NCI-H2196 (cell line): ENCODE results near the gene AUTS2.

Source experiments
- DNase-seq: peaks from one replicate; lab custom pipeline; 2025; ENCODE audit not compliant: unreplicated experiment; lab: John Stamatoyannopoulos, UW

The AUTS2 gene

DNA sequence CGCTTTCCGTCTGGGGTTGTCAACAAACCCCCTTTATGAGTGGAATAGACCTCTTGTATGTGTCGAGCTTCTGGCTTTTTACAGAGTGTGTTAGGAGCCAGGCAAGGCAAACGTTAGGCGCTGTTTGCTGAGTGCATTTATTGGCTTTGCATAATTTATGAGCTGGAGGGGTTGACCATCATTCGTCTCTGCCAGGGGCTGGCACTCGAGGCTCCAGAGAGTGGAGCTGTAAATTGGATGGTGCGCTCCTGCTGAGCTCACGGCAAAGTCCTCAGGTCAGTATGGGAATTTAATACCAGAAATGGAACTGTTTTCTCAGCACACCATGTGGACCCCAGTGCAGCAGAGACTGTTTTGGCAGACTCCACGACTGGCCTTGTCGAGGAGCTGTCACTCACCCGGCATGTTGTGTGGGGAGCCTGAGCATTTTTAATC, 834.3 kb downstream of the AUTS2 start:
- peak; percentile 23 for DNase-seq

DNA sequence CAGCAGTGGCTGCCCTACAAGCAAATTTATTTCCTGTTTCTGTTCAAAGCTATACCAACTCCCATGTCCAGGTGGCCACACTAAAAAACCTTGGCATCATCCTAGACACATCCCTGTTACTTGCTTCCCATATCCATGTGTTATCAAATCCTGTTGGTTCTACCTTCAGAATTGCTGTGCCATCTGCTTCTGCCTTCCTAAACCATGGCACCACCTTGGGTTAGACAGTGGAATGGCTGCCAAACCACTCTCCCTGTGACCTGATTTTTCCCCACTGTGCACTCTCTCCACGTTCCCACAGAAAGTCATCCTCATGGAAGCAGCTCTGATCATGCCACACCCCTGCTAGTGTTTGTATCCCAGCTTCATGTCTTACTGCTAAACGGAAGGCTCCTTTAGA, 836.1 kb downstream of the AUTS2 start:
- peak; percentile 16 for DNase-seq

DNA sequence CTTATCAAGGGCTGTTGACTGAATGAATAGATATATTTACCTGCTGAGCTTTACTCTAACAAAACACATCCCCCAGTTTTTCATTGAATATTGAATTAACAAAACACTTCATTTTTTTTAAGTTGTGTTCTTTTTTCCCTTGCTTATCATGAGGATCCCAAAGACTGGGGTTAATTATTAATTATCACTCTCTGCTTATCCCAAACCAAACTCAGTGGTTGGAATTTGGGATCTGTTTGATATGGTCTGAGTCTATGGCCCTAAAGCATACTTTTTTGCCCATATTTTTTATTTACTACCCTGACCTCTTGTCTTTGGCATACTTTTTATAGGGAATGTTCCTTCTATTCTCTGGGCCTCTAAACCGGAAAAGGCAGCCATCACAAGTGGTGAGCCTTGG, 836.5 kb downstream of the AUTS2 start:
- DNase-seq, result no peak

DNA sequence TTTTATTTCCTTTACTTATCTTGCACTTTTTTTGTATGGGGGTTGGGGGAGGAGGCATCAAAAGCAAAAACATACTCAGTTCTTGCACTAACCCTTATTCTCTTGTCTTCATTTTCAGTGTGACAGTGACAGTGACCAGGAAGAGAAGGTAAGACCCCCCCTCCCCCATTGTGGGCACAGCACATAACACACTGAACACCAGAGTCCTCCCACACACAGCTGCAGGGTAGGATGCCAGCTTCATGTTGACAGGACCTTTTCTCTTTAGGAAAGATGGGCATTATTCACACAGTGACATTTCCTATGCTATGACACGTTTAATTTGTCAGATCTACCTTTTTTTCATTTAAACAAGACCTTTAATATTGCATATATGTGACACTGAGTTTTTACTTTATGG, 837.4 kb downstream of the AUTS2 start:
- DNase-seq, result no peak

DNA sequence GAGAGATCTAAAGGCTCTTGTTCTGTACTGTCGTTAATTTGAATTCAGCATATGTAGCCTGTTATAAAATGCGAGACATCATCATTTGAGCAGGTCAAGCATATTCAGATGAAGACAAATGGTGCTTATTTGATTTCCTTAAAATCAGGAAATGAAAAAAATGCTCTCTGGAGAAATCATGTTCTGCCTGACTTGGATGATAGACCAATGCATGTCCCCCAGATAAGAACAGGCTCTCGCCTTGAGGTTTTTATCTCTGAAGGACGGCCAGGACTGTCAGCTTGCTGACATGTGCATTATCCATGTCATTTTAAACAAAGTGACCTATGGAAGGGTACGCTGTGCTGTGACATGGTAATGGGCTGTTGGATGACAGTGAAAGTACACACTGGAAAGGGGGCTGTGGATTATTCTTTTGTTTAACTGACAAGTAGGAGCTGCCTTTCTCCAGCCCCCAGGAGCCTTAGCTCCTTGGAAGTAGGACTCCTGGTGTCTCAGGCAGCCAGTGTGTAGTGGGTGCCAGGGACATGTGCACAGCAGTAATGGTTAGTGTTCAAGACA, 838.6 kb downstream of the AUTS2 start:
- DNase-seq, result no peak

DNA sequence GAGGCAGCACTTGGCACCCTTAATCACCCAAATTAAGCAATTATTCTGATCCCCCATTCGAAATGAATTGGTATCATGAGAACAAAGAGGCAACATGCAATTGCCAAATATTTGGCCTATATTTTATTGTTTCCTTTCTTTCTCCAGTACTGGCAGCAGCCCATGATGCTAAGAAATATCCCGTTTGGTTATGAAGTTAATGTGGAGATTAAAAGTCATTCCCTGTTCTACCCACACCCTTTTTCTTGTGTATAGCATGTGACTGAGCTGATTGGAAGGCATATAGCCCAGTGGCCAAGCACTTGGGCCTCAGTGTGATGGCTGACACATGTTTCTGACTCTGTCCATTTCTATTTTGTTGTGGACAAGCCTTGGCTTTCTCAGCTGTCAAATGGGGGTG, 841.4 kb downstream of the AUTS2 start:
- DNase-seq, result no peak

DNA sequence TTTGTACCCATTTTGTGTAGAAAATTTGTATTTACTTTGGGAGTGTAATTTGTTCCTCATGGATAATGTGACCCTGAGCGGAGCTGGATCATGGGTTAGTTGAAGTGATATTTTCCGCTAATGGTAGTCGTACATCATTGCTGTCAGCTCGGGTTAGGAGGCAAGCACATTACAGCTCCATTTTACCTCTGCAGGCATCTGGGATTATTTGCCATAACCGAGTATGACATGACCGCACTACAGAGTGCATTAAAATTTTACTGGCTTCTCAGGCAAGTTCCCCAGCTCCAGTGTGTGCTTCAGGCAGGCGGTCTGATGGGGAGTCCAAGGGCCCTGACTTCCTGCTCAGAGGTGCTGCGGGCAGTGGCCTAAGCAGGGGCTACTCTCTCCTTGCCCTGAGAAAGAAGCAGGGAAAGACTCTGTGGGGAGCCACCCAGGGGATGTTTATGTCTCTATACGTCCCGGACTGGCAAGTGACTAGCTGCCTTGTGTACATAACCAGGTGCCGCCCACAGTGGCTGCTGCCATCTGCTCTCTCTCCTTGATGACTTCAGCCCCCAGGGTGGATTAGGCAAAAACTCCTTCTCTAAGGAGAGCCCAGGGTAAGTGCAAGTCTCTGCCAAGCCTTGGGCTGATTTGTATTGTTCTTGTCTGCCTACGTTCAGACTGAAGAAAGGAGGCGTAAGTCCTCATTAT, 848.3 kb downstream of the AUTS2 start:
- DNase-seq, result no peak

DNA sequence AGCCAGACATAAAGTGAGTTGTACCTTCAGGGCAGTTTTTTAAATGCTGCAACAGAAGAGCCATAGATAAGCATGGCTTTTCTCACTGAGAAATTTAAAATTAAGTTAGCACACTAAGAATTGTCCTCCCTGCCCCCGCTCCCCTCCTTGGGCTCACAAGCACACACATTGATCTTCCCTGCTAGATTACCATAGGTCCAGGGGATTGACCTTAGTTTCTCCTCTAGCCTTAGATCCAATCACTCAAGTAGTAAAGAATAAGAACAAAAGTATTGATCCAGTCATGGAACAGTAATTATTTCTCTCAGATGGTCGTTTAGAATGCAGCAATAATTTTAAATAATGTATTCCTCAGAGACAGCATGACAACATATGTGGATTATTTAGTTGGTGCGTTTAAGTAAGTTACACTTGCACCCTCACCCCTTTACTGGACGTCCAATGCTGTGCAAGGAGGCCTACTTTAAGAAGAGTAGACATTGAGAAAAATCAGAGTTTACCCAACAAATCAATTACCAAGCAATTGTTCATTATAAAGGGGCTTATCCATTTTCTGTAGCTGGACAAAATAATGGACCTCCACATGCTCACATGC, 850.1 kb downstream of the AUTS2 start:
- DNase-seq, result no peak

DNA sequence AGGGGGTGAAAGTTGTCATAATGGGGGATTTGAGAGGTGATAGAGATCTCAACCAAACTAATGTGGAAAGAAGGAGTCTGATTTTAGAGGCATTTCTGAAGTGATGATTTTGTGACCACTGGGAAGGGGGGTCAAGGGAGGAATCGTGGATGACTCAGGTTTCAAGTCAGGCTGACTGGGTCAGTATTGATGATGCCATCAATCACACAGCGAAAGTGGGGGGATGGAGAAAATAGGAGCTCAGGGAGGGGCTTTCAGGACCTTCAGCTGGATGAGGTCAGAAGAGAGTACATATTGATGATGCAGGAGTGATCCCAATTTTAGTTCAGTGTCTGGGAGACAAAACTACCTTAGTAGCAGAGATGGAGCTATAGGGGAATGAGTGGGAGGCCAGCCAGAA, 852.5 kb downstream of the AUTS2 start:
- DNase-seq, result no peak

DNA sequence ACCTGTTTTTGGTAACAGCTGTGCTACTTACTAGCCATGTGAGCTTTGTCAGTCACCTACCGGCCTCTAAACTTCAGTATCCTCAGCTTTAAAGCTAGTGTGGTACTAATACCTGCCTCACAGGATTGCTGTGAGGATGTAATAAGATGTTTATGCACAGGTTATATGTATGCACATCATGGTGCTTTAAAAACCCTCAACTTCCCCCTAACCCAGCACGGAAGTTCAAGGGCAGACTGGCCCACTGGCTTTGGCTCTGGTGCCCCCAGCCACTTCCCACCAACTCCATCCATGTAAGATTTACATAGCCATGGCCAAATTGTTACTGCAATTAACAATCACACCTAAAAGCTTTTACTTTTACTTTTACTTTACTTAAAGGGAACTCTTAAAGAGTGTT, 857.6 kb downstream of the AUTS2 start:
- DNase-seq, result no peak

DNA sequence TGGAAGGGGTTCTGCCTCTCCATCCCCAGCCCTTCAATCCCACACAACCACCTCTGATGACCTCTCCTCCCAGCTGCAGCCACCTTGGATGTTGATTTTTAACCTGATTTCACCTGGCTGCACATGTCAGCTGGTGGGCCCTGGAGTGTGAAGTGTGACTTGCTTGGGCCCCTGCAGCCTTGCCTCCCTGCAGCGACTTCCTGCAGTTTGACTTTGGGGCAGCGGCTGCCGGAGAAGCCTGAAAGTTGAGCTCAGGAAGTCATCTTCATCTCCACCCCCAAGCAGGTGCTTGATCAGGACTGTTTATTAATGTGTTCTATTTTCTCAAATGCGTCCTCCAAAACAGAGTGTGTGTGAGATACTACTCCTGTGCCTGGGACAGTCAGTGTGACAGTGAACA, 858.4 kb downstream of the AUTS2 start:
- DNase-seq, result no peak

DNA sequence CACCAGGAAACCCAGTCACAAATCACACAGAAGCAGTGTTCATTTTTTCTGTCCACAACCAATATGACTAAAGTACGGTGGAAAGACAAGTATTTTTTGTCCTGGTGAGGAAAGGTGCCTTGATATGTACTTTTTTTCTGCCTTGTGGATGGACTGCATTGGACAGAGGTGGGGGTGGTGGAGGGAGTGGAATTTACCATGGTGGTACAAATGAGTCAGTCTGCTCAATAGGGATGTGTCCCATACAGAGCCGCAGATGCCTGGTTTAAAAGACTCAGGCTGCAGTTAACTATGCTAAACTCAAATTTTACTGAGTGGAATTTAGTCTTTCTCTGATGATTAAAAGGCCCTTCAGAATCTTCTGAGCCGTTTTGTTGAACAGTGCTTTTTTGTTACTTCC, 859.2 kb downstream of the AUTS2 start:
- no peak for DNase-seq

DNA sequence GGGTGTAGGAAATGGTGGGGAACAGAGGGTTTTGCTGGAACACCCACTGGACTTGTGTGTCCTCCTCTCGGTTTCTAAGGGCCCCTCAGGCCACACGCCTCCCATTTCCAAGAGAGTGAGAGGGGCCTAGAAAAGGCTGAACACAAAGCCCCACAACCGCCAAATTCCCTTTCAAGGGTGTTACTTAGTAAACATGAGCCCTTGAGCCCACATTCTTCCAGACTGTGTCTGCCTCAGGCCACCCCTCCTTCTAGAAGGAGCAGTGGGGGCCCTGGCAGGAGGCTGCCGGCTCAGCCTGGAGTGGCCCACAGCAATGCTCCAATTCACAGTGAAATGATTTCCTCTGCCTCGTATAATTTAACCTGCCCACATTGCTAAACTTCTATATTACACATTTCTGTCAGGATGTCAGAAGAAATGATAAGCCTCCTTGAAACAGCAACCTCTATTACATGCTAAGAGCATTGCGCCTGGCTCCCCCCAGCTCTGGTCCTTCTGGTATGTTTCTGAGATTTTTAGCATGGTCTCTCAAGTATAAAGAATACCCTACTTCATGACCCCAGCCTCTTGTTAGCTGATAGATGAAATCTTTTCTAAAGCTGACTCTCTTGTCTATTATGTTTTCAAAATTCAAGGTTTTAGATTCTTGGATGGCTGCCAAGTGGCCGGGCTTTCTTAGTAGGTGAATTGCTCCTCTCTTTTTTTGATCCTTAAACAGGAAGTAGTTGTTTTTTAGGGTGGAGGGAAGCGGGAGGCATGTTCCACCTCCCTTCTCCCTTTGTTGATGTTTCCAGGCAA, 859.8 kb downstream of the AUTS2 start:
- DNase-seq, result peak; percentile 13

DNA sequence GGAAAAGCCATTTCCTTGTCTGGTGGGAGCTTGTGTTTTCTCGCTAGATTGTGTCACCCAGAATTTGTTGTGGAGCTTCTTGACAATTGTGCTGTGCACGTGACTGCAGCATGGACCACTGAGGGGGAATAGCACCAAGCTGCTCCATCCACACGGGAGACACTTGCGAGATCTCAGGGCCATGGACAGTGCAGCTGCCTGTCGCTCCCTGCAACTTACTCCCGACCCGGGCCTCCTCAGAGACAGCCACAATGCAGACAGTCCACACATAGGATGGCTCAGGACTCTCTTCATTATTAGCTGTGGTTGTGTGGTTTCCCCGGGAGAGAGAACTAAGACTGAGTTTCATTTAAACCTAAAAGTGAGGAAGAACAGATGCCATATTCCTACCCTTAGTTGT, 860.5 kb downstream of the AUTS2 start:
- DNase-seq, result no peak

DNA sequence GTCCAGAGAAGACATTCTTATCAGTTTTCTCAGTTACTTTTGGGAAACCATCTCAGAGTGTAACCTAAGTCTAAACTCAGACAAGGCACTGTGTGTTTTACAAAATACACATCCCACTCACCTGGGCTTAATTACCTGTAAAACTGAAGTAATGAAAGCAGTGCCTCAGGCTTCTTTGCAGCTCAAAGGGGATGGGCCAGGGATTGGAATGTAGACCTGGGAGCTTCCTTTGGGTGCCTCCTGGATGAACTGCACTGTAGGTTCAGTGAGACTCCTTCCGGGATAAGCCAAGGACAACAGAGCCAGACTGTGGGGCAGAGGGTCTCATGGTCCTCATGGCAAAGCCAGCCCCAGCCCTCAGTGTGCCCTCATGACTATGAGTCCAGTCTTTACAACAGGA, 861.3 kb downstream of the AUTS2 start:
- no peak for DNase-seq

DNA sequence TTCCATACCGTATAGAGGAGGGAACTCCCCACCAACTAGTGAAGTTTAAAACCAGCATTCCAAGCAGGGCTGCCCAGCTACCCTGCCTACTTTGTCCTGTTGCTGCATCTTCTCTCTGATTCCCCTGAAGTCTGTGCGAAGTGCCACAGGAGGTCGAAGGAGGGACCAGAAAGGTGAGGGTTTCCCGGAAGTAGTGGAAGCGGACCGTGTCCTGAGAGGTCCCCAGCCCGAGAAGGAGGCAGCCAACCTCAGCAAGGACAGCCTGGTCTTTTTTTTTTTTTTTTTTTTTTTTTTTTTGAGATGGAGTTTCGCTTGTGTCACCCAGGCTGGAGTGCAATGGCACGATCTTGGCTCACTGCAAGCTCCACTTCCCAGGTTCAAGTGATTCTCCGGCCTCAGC, 861.8 kb downstream of the AUTS2 start:
- no peak for DNase-seq

DNA sequence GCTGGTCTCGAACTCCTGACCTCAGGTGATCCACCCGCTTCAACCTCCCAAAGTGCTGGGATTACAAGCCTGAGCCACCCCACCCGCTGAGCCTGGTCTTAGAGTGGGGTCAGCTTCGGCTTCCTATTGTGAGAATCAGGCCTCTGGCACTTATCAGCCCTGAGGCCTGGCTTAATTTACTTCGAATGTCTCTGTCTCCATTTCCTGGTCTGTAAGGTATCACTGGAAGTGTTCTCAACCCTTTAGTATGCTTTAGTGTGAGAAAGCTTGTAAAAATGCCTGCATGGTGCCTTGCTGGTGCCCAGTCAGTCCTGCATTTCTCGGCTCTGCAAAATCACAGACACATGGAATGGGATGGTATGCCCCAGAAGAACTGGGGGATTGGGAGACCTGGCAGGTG, 862.3 kb downstream of the AUTS2 start:
- no peak for DNase-seq

DNA sequence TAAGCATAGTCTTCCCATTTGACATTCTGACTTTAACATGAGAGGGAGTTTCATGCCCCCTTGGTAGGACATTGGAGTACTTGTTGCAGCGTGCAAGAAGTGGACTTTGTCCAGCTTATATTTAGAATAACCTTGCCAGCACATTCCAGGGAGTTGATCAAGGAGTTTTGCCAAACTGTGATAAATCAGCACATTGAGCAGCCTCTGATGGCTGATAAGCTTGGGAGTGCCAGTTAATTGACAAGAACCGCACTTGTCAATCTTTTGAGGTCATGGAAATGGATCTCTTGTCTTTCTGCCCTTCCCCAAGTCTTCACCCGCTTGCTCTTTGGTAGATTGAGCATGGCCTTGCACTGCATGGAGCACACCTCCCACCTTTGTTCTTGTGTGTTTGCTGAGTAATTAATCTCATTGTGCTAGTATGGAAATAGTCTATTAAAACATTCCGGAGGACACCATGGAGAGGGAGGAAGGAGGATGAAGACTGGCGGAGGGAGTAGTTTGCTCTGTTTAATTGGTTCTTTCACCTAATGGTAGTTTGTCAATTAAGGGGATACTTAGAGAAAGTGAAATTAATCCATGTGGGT, 865.2 kb downstream of the AUTS2 start:
- no peak for DNase-seq

DNA sequence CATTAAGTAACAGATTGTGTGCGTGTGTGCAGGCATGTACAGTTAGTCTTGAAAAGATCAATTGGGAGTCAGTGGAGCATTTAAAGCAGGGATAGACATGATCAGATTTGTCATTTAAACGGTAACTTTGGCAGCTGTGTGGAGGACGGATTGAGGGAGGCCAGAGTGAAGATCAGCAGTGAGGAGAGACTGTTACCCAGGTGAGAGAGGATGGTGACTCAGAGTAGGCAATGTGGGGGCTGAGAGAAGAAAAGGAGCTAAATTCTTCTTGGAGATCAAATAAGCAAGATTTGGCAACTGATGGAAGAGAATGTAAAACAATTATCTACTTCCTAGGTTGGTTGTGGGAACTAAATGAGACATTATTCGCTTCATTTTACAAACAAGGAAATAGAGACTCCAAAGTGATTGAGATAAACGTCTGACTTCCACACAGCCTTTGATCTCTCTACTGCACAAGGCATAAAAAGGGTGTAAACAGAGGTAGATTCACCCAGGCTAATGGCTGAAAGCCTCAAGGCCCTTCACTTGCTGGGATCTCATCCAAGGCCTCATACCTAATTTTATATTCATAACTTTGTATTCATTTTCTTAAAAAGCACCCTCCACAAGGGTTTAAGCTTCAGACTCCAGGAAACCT, 868.6 kb downstream of the AUTS2 start:
- no peak for DNase-seq

DNA sequence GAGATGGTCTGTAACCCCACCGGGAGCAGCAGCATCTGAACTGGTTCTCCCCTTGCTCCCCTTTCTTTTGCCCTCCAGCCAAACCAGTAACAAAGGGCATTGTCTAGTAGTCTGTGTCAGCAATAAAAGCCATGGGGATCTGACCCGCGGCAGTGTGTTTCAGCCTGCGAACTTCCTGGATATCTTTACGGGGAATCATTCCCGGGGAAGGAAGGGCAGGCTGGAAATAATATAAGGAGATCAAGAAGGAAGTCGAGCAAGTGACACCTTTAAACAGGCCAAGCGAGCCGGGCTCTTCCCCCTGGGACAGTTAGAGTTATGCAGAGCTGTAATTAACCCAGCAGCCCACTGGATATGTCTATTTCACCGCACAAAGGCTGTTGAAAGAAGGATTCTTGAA, 872.5 kb downstream of the AUTS2 start:
- no peak for DNase-seq

DNA sequence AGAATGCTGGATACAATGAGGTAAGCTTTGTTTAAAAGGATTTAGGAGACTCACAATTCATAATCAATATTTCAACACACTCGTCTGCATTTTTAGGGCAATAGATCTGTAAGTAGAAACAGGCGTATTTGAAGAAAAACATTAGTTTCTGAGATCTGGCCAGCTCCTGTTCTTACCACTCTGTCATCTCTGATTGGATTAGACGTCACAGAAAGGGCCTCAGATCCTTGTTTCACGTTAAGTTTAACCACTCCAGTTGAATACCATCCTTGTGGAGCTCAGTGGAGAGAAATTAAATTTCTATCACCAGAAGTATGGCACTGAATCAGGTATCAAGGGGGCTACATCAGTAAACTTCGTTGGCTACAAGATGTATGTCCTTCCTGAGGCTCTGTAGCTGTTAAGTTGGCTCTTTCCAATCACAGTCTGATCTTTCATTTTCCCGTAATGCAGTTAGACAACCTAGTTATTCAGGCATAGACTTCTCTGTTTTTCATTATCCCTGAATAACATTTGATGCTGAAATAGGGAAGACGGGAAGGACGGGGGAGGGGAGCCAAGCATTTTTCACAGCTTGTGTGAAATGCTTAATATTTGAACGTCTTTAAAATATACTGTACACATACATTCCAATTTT, 874.4 kb downstream of the AUTS2 start:
- DNase-seq, result no peak
